GM23338 (cell line): ENCODE measurements around the gene POLG2. TPM values are rescaled to one million over a fixed set of nuclear protein-coding genes. Genes with fewer than 3 reads are reported as not detected.

Source experiments
- ATAC-seq: fragments of 200-7000 bp; cut with Tn5 transposase; 3 replicates; pipeline ENCODE4 v1.9.1; 2020
- DNase-seq: peaks from one replicate; pipeline ENCODE4 v3.0.0-alpha.2; 2015; ENCODE audit warnings: low spot score
- H2AFZ ChIP-seq: fragments of 200-600 bp; sonication (generic); 2 replicates; pipeline ENCODE4 v1.8.0; 2016; ENCODE audit warnings: antibody characterized with exemption, mild to moderate bottlenecking, moderate library complexity
- H3F3A ChIP-seq: fragments of 200-600 bp; sonication (generic); replicated peaks from 2 replicates; pipeline ENCODE4 v1.8.0; 2017; ENCODE audit warnings: antibody characterized with exemption, mixed run types, low read depth
- H3K27ac ChIP-seq: fragments of 200-600 bp; sonication (generic); 2 replicates; pipeline ENCODE4 v1.6.1; 2016; ENCODE audit warnings: low read depth
- H3K27me3 ChIP-seq: fragments of 200-600 bp; sonication (generic); 2 replicates; pipeline ENCODE4 v1.8.0; 2016; ENCODE audit warnings: mild to moderate bottlenecking, mixed run types, moderate library complexity; ENCODE audit not compliant: insufficient read depth
- H3K36me3 ChIP-seq: fragments of 200-600 bp; sonication (generic); 2 replicates; pipeline ENCODE4 v1.8.0; 2016; ENCODE audit warnings: mild to moderate bottlenecking; ENCODE audit not compliant: insufficient read depth
- H3K4me1 ChIP-seq: fragments of 200-600 bp; sonication (generic); 2 replicates; pipeline ENCODE4 v1.8.0; 2016; ENCODE audit warnings: mild to moderate bottlenecking, moderate library complexity; ENCODE audit not compliant: insufficient read depth
- H3K4me2 ChIP-seq: fragments of 200-600 bp; sonication (generic); 2 replicates; pipeline ENCODE4 v1.7.1; 2017; ENCODE audit warnings: mixed run types
- H3K4me3 ChIP-seq: fragments of 200-600 bp; sonication (generic); 2 replicates; pipeline ENCODE4 v1.6.1; 2016; ENCODE audit warnings: mixed run types
- H3K79me2 ChIP-seq: fragments of 200-600 bp; sonication (generic); replicated peaks from 2 replicates; pipeline ENCODE4 v1.8.0; 2017; ENCODE audit warnings: mild to moderate bottlenecking; ENCODE audit not compliant: insufficient read depth
- H3K9me2 ChIP-seq: fragments of 200-600 bp; sonication (generic); 2 replicates; pipeline ENCODE4 v1.8.0; 2017; ENCODE audit not compliant: insufficient read depth
- H4K20me1 ChIP-seq: fragments of 200-600 bp; sonication (generic); replicated peaks from 2 replicates; pipeline ENCODE4 v1.8.0; 2017; ENCODE audit warnings: mild to moderate bottlenecking; ENCODE audit not compliant: insufficient read depth
- H3K27ac Mint-ChIP-seq: 2 replicates; pipeline ENCODE4 v1.8.0; 2020; ENCODE audit warnings: inconsistent platforms, mild to moderate bottlenecking, moderate library complexity, mixed read lengths
- H3K27me3 Mint-ChIP-seq: 3 replicates; pipeline ENCODE4 v1.8.0; 2022; ENCODE audit warnings: low read depth, mild to moderate bottlenecking, moderate library complexity, mixed read lengths, inconsistent platforms; ENCODE audit not compliant: insufficient read depth, poor library complexity
- H3K36me3 Mint-ChIP-seq: 3 replicates; pipeline ENCODE4 v1.8.0; 2021; ENCODE audit warnings: low read depth, mild to moderate bottlenecking, inconsistent platforms, moderate library complexity, mixed read lengths
- H3K4me1 Mint-ChIP-seq: 3 replicates; pipeline ENCODE4 v1.8.0; 2020; ENCODE audit warnings: mild to moderate bottlenecking, inconsistent platforms, mixed read lengths
- H3K4me3 Mint-ChIP-seq: 3 replicates; pipeline ENCODE4 v1.8.0; 2021; ENCODE audit warnings: moderate library complexity, mild to moderate bottlenecking, inconsistent platforms, mixed read lengths
- H3K9me3 Mint-ChIP-seq: 3 replicates; pipeline ENCODE4 v1.8.0; 2020; ENCODE audit warnings: moderate library complexity, mild to moderate bottlenecking, inconsistent platforms, mixed read lengths
- EZH2 ChIP-seq: fragments of 200-600 bp; sonication (generic); IDR thresholded peaks from one replicate; pipeline ENCODE4 v1.8.0; 2017; ENCODE audit warnings: antibody characterized with exemption, mild to moderate bottlenecking, low read depth; ENCODE audit not compliant: unreplicated experiment
- EZH2phosphoT487 ChIP-seq: fragments of 200-600 bp; sonication (generic); IDR thresholded peaks from one replicate; pipeline ENCODE4 v1.8.1; 2018; ENCODE audit warnings: antibody characterized with exemption; ENCODE audit not compliant: unreplicated experiment
- JUNB ChIP-seq: IDR thresholded peaks from one replicate; pipeline ENCODE4 v1.6.1; 2016; ENCODE audit warnings: antibody characterized with exemption; ENCODE audit not compliant: unreplicated experiment
- NANOG ChIP-seq: IDR thresholded peaks from 2 replicates; pipeline ENCODE4 v1.6.1; 2016; ENCODE audit warnings: antibody characterized with exemption, borderline replicate concordance
- POLR2AphosphoS5 ChIP-seq: IDR thresholded peaks from 2 replicates; pipeline ENCODE4 v1.6.1; 2016; ENCODE audit warnings: antibody characterized with exemption, low read depth
- ZNF114 ChIP-seq: fragments of 250-450 bp; sonication (Bioruptor Pico); IDR thresholded peaks from 2 replicates; pipeline ENCODE4 v1.5.0; 2020; ENCODE audit warnings: mild to moderate bottlenecking, moderate library complexity
- ZNF331 ChIP-seq: fragments of 250-450 bp; sonication (Bioruptor Pico); IDR thresholded peaks from 2 replicates; pipeline ENCODE4 v1.5.0; 2020; ENCODE audit warnings: low read depth, mild to moderate bottlenecking, moderate library complexity
- polyA plus RNA-seq: library from polyadenylated mRNA; unstranded; fragments of >200 nt; fragmentation: Nextera tagmentation; extraction: Ambion mirVana; gene quantifications from 2 replicates; pipeline ENCODE4 v1.2.1, GENCODE V29; 2016
- total RNA-seq: library from RNA; depleted of rRNA; stranded (reverse); fragments of >200 nt; shearing (Covaris generic); gene quantifications from 2 replicates; pipeline ENCODE4 v1.2.3, GENCODE V29; 2014
- TF ChIP-seq, protein P1 (sequence below): IDR thresholded peaks from one replicate; pipeline ENCODE4 v1.6.1; 2018; ENCODE audit warnings: antibody characterized with exemption; ENCODE audit not compliant: unreplicated experiment
- TF ChIP-seq, protein P2 (sequence below): fragments of 250-450 bp; sonication (Bioruptor Pico); IDR thresholded peaks from 2 replicates; pipeline ENCODE4 v1.5.0; 2020; ENCODE audit warnings: mild to moderate bottlenecking, moderate library complexity
- TF ChIP-seq, protein P3 (sequence below), 2 experiments: fragments of 200-600 bp in 1 of 2; sonication (generic) in 1 of 2; conservative IDR thresholded peaks; 2 replicates each; pipeline versions ENCODE4 v1.5.1 to v1.6.1; 2016 to 2017; ENCODE audit warnings: antibody characterized with exemption in 2 of 2, low read depth in 2 of 2, mild to moderate bottlenecking in 2 of 2, moderate library complexity in 1 of 2

Gene POLG2
- total and polyA plus RNA-seq, 2 experiments from 2014 or later: 20.2 to 28.0 TPM

DNA sequence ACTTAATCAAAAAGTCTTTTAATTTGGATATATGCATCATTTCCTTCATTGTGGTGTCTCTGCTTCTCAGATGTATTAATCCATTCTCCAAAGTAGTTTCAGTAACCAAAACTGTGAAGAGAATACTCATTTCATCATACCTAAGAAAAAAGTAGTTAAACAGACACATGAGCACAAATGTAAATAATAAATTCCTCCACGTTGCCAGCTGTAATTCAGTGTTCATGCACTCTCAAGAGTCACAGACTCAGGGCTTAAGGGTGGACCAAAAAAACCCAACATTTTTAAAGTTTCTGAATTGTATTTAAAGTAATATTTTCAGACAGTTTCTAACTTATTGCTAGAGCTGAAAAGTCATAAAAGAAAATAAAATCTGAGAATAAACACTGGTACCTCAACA is 19.0 kb downstream of the POLG2 start:
- H3K4me3 ChIP-seq: no peak overlapping the region
- H3K36me3 ChIP-seq: peaks cover 34% of the 10 kb centered on the region
- H4K20me1 ChIP-seq: peaks cover 10% of the 10 kb centered on the region
- no peak for TF ChIP-seq NANOG
- no peak for TF ChIP-seq EZH2
- TF ChIP-seq POLR2AphosphoS5: no peak
- no peak for TF ChIP-seq EZH2phosphoT487
- TF ChIP-seq, protein P1, sequence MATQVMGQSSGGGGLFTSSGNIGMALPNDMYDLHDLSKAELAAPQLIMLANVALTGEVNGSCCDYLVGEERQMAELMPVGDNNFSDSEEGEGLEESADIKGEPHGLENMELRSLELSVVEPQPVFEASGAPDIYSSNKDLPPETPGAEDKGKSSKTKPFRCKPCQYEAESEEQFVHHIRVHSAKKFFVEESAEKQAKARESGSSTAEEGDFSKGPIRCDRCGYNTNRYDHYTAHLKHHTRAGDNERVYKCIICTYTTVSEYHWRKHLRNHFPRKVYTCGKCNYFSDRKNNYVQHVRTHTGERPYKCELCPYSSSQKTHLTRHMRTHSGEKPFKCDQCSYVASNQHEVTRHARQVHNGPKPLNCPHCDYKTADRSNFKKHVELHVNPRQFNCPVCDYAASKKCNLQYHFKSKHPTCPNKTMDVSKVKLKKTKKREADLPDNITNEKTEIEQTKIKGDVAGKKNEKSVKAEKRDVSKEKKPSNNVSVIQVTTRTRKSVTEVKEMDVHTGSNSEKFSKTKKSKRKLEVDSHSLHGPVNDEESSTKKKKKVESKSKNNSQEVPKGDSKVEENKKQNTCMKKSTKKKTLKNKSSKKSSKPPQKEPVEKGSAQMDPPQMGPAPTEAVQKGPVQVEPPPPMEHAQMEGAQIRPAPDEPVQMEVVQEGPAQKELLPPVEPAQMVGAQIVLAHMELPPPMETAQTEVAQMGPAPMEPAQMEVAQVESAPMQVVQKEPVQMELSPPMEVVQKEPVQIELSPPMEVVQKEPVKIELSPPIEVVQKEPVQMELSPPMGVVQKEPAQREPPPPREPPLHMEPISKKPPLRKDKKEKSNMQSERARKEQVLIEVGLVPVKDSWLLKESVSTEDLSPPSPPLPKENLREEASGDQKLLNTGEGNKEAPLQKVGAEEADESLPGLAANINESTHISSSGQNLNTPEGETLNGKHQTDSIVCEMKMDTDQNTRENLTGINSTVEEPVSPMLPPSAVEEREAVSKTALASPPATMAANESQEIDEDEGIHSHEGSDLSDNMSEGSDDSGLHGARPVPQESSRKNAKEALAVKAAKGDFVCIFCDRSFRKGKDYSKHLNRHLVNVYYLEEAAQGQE: no peak
- TF ChIP-seq, protein P2, sequence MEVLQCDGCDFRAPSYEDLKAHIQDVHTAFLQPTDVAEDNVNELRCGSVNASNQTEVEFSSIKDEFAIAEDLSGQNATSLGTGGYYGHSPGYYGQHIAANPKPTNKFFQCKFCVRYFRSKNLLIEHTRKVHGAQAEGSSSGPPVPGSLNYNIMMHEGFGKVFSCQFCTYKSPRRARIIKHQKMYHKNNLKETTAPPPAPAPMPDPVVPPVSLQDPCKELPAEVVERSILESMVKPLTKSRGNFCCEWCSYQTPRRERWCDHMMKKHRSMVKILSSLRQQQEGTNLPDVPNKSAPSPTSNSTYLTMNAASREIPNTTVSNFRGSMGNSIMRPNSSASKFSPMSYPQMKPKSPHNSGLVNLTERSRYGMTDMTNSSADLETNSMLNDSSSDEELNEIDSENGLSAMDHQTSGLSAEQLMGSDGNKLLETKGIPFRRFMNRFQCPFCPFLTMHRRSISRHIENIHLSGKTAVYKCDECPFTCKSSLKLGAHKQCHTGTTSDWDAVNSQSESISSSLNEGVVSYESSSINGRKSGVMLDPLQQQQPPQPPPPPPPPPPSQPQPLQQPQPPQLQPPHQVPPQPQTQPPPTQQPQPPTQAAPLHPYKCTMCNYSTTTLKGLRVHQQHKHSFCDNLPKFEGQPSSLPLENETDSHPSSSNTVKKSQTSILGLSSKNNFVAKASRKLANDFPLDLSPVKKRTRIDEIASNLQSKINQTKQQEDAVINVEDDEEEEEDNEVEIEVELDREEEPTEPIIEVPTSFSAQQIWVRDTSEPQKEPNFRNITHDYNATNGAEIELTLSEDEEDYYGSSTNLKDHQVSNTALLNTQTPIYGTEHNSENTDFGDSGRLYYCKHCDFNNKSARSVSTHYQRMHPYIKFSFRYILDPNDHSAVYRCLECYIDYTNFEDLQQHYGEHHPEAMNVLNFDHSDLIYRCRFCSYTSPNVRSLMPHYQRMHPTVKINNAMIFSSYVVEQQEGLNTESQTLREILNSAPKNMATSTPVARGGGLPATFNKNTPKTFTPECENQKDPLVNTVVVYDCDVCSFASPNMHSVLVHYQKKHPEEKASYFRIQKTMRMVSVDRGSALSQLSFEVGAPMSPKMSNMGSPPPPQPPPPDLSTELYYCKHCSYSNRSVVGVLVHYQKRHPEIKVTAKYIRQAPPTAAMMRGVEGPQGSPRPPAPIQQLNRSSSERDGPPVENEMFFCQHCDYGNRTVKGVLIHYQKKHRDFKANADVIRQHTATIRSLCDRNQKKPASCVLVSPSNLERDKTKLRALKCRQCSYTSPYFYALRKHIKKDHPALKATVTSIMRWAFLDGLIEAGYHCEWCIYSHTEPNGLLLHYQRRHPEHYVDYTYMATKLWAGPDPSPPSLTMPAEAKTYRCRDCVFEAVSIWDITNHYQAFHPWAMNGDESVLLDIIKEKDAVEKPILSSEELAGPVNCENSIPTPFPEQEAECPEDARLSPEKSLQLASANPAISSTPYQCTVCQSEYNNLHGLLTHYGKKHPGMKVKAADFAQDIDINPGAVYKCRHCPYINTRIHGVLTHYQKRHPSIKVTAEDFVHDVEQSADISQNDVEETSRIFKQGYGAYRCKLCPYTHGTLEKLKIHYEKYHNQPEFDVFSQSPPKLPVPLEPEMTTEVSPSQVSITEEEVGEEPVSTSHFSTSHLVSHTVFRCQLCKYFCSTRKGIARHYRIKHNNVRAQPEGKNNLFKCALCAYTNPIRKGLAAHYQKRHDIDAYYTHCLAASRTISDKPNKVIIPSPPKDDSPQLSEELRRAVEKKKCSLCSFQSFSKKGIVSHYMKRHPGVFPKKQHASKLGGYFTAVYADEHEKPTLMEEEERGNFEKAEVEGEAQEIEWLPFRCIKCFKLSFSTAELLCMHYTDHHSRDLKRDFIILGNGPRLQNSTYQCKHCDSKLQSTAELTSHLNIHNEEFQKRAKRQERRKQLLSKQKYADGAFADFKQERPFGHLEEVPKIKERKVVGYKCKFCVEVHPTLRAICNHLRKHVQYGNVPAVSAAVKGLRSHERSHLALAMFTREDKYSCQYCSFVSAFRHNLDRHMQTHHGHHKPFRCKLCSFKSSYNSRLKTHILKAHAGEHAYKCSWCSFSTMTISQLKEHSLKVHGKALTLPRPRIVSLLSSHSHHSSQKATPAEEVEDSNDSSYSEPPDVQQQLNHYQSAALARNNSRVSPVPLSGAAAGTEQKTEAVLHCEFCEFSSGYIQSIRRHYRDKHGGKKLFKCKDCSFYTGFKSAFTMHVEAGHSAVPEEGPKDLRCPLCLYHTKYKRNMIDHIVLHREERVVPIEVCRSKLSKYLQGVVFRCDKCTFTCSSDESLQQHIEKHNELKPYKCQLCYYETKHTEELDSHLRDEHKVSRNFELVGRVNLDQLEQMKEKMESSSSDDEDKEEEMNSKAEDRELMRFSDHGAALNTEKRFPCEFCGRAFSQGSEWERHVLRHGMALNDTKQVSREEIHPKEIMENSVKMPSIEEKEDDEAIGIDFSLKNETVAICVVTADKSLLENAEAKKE (CRISPR knock-in tag): no peak
- no peak for TF ChIP-seq ZNF114 (CRISPR knock-in tag)
- TF ChIP-seq ZNF331 (CRISPR knock-in tag): no peak
- TF ChIP-seq, protein P3, sequence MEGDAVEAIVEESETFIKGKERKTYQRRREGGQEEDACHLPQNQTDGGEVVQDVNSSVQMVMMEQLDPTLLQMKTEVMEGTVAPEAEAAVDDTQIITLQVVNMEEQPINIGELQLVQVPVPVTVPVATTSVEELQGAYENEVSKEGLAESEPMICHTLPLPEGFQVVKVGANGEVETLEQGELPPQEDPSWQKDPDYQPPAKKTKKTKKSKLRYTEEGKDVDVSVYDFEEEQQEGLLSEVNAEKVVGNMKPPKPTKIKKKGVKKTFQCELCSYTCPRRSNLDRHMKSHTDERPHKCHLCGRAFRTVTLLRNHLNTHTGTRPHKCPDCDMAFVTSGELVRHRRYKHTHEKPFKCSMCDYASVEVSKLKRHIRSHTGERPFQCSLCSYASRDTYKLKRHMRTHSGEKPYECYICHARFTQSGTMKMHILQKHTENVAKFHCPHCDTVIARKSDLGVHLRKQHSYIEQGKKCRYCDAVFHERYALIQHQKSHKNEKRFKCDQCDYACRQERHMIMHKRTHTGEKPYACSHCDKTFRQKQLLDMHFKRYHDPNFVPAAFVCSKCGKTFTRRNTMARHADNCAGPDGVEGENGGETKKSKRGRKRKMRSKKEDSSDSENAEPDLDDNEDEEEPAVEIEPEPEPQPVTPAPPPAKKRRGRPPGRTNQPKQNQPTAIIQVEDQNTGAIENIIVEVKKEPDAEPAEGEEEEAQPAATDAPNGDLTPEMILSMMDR (conservative IDR thresholded peaks at IDR 0.05; ENCODE audit: low read depth in 2 of 2): no peak
- TF ChIP-seq JUNB: no peak
- Mint-ChIP-seq H3K9me3 (no peaks in the 10 kb centered on the region), H3K36me3 (peaks cover 50% of the 10 kb centered on the region), H3K4me3 (no peak overlapping the region), H3K27me3 (no peaks in the 10 kb centered on the region), H3K4me1 (no peaks in the 10 kb centered on the region), H3K27ac (no peak overlapping the region)
- H3F3A ChIP-seq: no peaks in the 10 kb centered on the region
- ATAC-seq (no peak), DNase-seq (no peak)
- no peaks in the 10 kb centered on the region for H3K9me2 ChIP-seq
- H3K4me1 ChIP-seq: no peaks in the 10 kb centered on the region
- no peak overlapping the region for H3K4me2 ChIP-seq
- no peaks in the 10 kb centered on the region for H3K79me2 ChIP-seq
- no peak overlapping the region for H2AFZ ChIP-seq
- H3K27me3 ChIP-seq: no peaks in the 10 kb centered on the region
- H3K27ac ChIP-seq: no peak overlapping the region
